ENCODE measurements around the gene CFAP54.
"Not testable (repeated sequence)": the region's sequence is repeated elsewhere in the genome, so short reads cannot be mapped to it uniquely, and the experiment has no call there.

Gene CFAP54

GRCh38 chr12:96482086-96482485 lies 7.3 kb upstream of the CFAP54 start:
- no peak for TF ChIP-seq CTCF (conservative IDR thresholded peaks at IDR 0.05)
- no peak overlapping the region for H3K27ac ChIP-seq

- no peak overlapping the region for H3K27ac ChIP-seq
- no peak for TF ChIP-seq CTCF (conservative IDR thresholded peaks at IDR 0.05)
These were observed 6.3 kb upstream of the CFAP54 start for GRCh38 chr12:96483116-96483515.

- no peak overlapping the region for H3K27ac ChIP-seq
- TF ChIP-seq CTCF (conservative IDR thresholded peaks at IDR 0.05) = no peak
These were observed 2.4 kb upstream of the CFAP54 start for GRCh38 chr12:96486751-96487613.

- H3K27ac ChIP-seq = no peak overlapping the region
- TF ChIP-seq CTCF (conservative IDR thresholded peaks at IDR 0.05) = no peak
These were observed 1.7 kb upstream of the CFAP54 start for GRCh38 chr12:96487634-96488033.

- TF ChIP-seq CTCF (conservative IDR thresholded peaks at IDR 0.05) = no peak
These were observed 3.7 kb downstream of the CFAP54 start for GRCh38 chr12:96493106-96493505.

GRCh38 chr12:96494154-96494553 lies 4.8 kb downstream of the CFAP54 start:
- H3K27ac ChIP-seq = not testable (repeated sequence)

More at GRCh38 chr12:96493106-96493505, 3.7 kb downstream of the CFAP54 start:
- H3K27ac ChIP-seq = no peak overlapping the region

- no peak overlapping the region for H3K27ac ChIP-seq
- TF ChIP-seq CTCF (conservative IDR thresholded peaks at IDR 0.05) = no peak
These were observed 5.8 kb downstream of the CFAP54 start for GRCh38 chr12:96495155-96495554.

GRCh38 chr12:96495841-96496545 lies 6.6 kb downstream of the CFAP54 start:
- no peak overlapping the region for H3K27ac ChIP-seq
- TF ChIP-seq CTCF (conservative IDR thresholded peaks at IDR 0.05) = no peak

Measured in VCaP (cell line).